Hepatocyte (in vitro differentiated cells): ENCODE data around the gene SUPT7L. TPM values are rescaled to one million over a fixed set of nuclear protein-coding genes. Genes with fewer than 3 reads are reported as not detected.

ENCODE experiments used
- DNase-seq: peaks from one replicate; pipeline ENCODE4 v3.0.0-alpha.2; 2016; ENCODE audit warnings: low spot score
- H2AFZ ChIP-seq: fragments of 200-600 bp; sonication (generic); 2 replicates; pipeline ENCODE4 v1.6.0; 2016; ENCODE audit warnings: antibody characterized with exemption, mild to moderate bottlenecking
- H3K27ac ChIP-seq: fragments of 200-600 bp; sonication (generic); 2 replicates; pipeline ENCODE4 v1.5.1; 2016; ENCODE audit warnings: mild to moderate bottlenecking
- H3K27me3 ChIP-seq: fragments of 200-600 bp; sonication (generic); 2 replicates; pipeline ENCODE4 v1.6.1; 2016
- H3K36me3 ChIP-seq: fragments of 200-600 bp; sonication (generic); replicated peaks from 2 replicates; pipeline ENCODE4 v1.5.1; 2016; ENCODE audit warnings: low read depth; ENCODE audit not compliant: insufficient read depth
- H3K4me1 ChIP-seq: fragments of 200-600 bp; sonication (generic); 2 replicates; pipeline ENCODE4 v1.5.1; 2016; ENCODE audit warnings: mild to moderate bottlenecking, moderate library complexity; ENCODE audit not compliant: insufficient read depth
- H3K4me2 ChIP-seq: fragments of 200-600 bp; sonication (generic); 2 replicates; pipeline ENCODE4 v1.6.0; 2016
- H3K4me3 ChIP-seq: fragments of 200-600 bp; sonication (generic); 2 replicates; pipeline ENCODE4 v1.5.1; 2016; ENCODE audit warnings: mild to moderate bottlenecking
- H3K79me2 ChIP-seq: fragments of 200-600 bp; sonication (generic); 2 replicates; pipeline ENCODE4 v1.6.0; 2017; ENCODE audit warnings: mild to moderate bottlenecking
- H3K9me2 ChIP-seq: fragments of 200-600 bp; sonication (generic); replicated peaks from 2 replicates; pipeline ENCODE4 v1.6.0; 2017; ENCODE audit warnings: mild to moderate bottlenecking; ENCODE audit not compliant: insufficient read depth
- H3K9me3 ChIP-seq: fragments of 200-600 bp; sonication (generic); 2 replicates; pipeline ENCODE4 v1.5.1; 2016; ENCODE audit warnings: low read depth, mild to moderate bottlenecking
- H4K20me1 ChIP-seq: fragments of 200-600 bp; sonication (generic); 2 replicates; pipeline ENCODE4 v1.6.0; 2016; ENCODE audit warnings: mild to moderate bottlenecking; ENCODE audit not compliant: insufficient read depth, poor library complexity, severe bottlenecking
- CTCF ChIP-seq: fragments of 200-600 bp; sonication (generic); IDR thresholded peaks from 2 replicates; pipeline ENCODE4 v1.5.1; 2016; ENCODE audit warnings: antibody characterized with exemption, mild to moderate bottlenecking; ENCODE audit not compliant: poor library complexity
- EZH2 ChIP-seq: fragments of 200-600 bp; sonication (generic); IDR thresholded peaks from 2 replicates; pipeline ENCODE4 v1.6.1; 2016; ENCODE audit warnings: antibody characterized with exemption, mild to moderate bottlenecking, borderline replicate concordance
- EZH2phosphoT487 ChIP-seq: fragments of 200-600 bp; sonication (generic); IDR thresholded peaks from one replicate; pipeline ENCODE4 v1.6.1; 2018; ENCODE audit warnings: antibody characterized with exemption, mild to moderate bottlenecking, low read depth, moderate library complexity; ENCODE audit not compliant: unreplicated experiment, severe bottlenecking
- WGBS: methylation state at CpG from one replicate; pipeline ENCODE4 v1.1.6; 2016; ENCODE audit warnings: low lambda C conversion rate; ENCODE audit errors: missing lambda C conversion rate; 5-methylcytosine and 5-hydroxymethylcytosine counted together
- polyA plus RNA-seq: library from polyadenylated mRNA; unstranded; fragments of >200 nt; fragmentation: Nextera tagmentation; extraction: Ambion mirVana; gene quantifications from 2 replicates; pipeline ENCODE4 v1.2.1, GENCODE V29; 2016
- total RNA-seq: library from RNA; depleted of rRNA; stranded (reverse); fragments of >200 nt; gene quantifications from 2 replicates; pipeline ENCODE4 v1.2.3, GENCODE V29; 2014

Gene SUPT7L
- total and polyA plus RNA-seq, 2 experiments from 2014 or later = 27.3 to 43.3 TPM

- no peaks in the 10 kb centered on the region for H3K9me2 ChIP-seq
- H3K4me2 ChIP-seq = peak overlapping the region; percentile 96
- WGBS = 8% methylated on average over 28 of the region's 28 CpGs
- H3K4me1 ChIP-seq = peaks cover 15% of the 10 kb centered on the region
- peaks cover 6% of the 10 kb centered on the region for H3K36me3 ChIP-seq
- H2AFZ ChIP-seq = peak overlapping the region; percentile 97
- peaks cover 65% of the 10 kb centered on the region for H3K79me2 ChIP-seq
- H4K20me1 ChIP-seq = no peaks in the 10 kb centered on the region
- no peaks in the 10 kb centered on the region for H3K9me3 ChIP-seq
- peak; percentile 6 for DNase-seq
- no peaks in the 10 kb centered on the region for H3K27me3 ChIP-seq
- H3K4me3 ChIP-seq = peak overlapping the region; percentile 89
- TF ChIP-seq EZH2phosphoT487 (no peak), EZH2 (no peak), CTCF (no peak)
- peak overlapping the region; percentile 99 for H3K27ac ChIP-seq
These were observed 750 bp upstream of the SUPT7L start for GRCh38 chr2:27664154-27664574.

GRCh38 chr2:27661371-27661770 lies 2.0 kb downstream of the SUPT7L start:
- no peaks in the 10 kb centered on the region for H4K20me1 ChIP-seq
- H3K4me3 ChIP-seq = no peak overlapping the region
- H3K27ac ChIP-seq = no peak overlapping the region
- no peak overlapping the region for H3K4me2 ChIP-seq
- H3K79me2 ChIP-seq = peaks cover 63% of the 10 kb centered on the region
- TF ChIP-seq EZH2 (no peak), CTCF (no peak), EZH2phosphoT487 (no peak)
- peaks cover 7% of the 10 kb centered on the region for H3K36me3 ChIP-seq
- no peaks in the 10 kb centered on the region for H3K9me3 ChIP-seq
- 97% methylated on average over 1 of the region's 1 CpG for WGBS
- H3K27me3 ChIP-seq = no peaks in the 10 kb centered on the region
- DNase-seq = no peak
- no peaks in the 10 kb centered on the region for H3K9me2 ChIP-seq
- H2AFZ ChIP-seq = no peak overlapping the region
- H3K4me1 ChIP-seq = peaks cover 15% of the 10 kb centered on the region

- Histone ChIP-seq H3K9me2 (no peaks in the 10 kb centered on the region), H3K27ac (no peak overlapping the region), H3K79me2 (peaks cover 12% of the 10 kb centered on the region), H3K4me2 (no peak overlapping the region), H3K4me3 (no peak overlapping the region), H3K4me1 (no peaks in the 10 kb centered on the region), H3K9me3 (no peaks in the 10 kb centered on the region), H3K36me3 (peaks cover 7% of the 10 kb centered on the region), H3K27me3 (no peaks in the 10 kb centered on the region), H4K20me1 (no peaks in the 10 kb centered on the region), H2AFZ (no peak overlapping the region)
- 88% methylated on average over 7 of the region's 7 CpGs for WGBS
- DNase-seq = no peak
- no peak for TF ChIP-seq EZH2
- no peak for TF ChIP-seq EZH2phosphoT487
- no peak for TF ChIP-seq CTCF
These were observed 8.1 kb downstream of the SUPT7L start for GRCh38 chr2:27655155-27655951.
